ENCODE results near the gene SCYL2.
"Not testable (repeated sequence)": the region's sequence is repeated elsewhere in the genome, so short reads cannot be mapped to it uniquely, and the experiment has no call there.

Gene SCYL2

GRCh38 chr12:100326208-100326607, 59.2 kb downstream of the SCYL2 start:
- Mint-ChIP-seq H3K27ac (no peak overlapping the region), H3K4me1 (ENCODE audit: low read depth) (peaks cover 6% of the 10 kb centered on the region), H3K27me3 (ENCODE audit: low read depth) (no peaks in the 10 kb centered on the region), H3K4me3 (no peak overlapping the region), H3K9me3 (no peaks in the 10 kb centered on the region), H3K36me3 (ENCODE audit: low read depth) (peaks cover 24% of the 10 kb centered on the region)

GRCh38 chr12:100329800-100330199, 62.8 kb downstream of the SCYL2 start:
- peak overlapping the region; percentile 2 for H3K27ac Mint-ChIP-seq
- H3K36me3 Mint-ChIP-seq (ENCODE audit: low read depth) = peaks cover 29% of the 10 kb centered on the region
- H3K9me3 Mint-ChIP-seq = no peaks in the 10 kb centered on the region
- H3K27me3 Mint-ChIP-seq (ENCODE audit: low read depth) = no peaks in the 10 kb centered on the region
- H3K4me3 Mint-ChIP-seq = no peak overlapping the region
- peaks cover 6% of the 10 kb centered on the region for H3K4me1 Mint-ChIP-seq (ENCODE audit: low read depth)

- H3K36me3 Mint-ChIP-seq (ENCODE audit: low read depth) = peaks cover 40% of the 10 kb centered on the region
- no peak overlapping the region for H3K4me3 Mint-ChIP-seq
- no peak overlapping the region for H3K27ac Mint-ChIP-seq
- H3K27me3 Mint-ChIP-seq (ENCODE audit: low read depth) = no peaks in the 10 kb centered on the region
- peaks cover 6% of the 10 kb centered on the region for H3K4me1 Mint-ChIP-seq (ENCODE audit: low read depth)
- H3K9me3 Mint-ChIP-seq = no peaks in the 10 kb centered on the region
These were observed 64.9 kb downstream of the SCYL2 start for GRCh38 chr12:100331871-100332270.

- H3K4me3 Mint-ChIP-seq = no peak overlapping the region
- peaks cover 6% of the 10 kb centered on the region for H3K4me1 Mint-ChIP-seq (ENCODE audit: low read depth)
- H3K36me3 Mint-ChIP-seq (ENCODE audit: low read depth) = peaks cover 45% of the 10 kb centered on the region
- no peaks in the 10 kb centered on the region for H3K27me3 Mint-ChIP-seq (ENCODE audit: low read depth)
- no peak overlapping the region for H3K27ac Mint-ChIP-seq
- H3K9me3 Mint-ChIP-seq = no peaks in the 10 kb centered on the region
These were observed 65.9 kb downstream of the SCYL2 start for GRCh38 chr12:100332852-100333251.

GRCh38 chr12:100337299-100337698, 70.3 kb downstream of the SCYL2 start:
- Mint-ChIP-seq H3K27ac (no peak overlapping the region), H3K27me3 (ENCODE audit: low read depth) (no peaks in the 10 kb centered on the region), H3K4me1 (ENCODE audit: low read depth) (no peaks in the 10 kb centered on the region), H3K4me3 (no peak overlapping the region), H3K36me3 (ENCODE audit: low read depth) (peaks cover 35% of the 10 kb centered on the region), H3K9me3 (no peaks in the 10 kb centered on the region)

GRCh38 chr12:100337727-100338126, 70.8 kb downstream of the SCYL2 start:
- Mint-ChIP-seq H3K9me3 (no peaks in the 10 kb centered on the region), H3K4me3 (no peak overlapping the region), H3K4me1 (ENCODE audit: low read depth) (no peaks in the 10 kb centered on the region), H3K27ac (no peak overlapping the region), H3K27me3 (ENCODE audit: low read depth) (no peaks in the 10 kb centered on the region), H3K36me3 (ENCODE audit: low read depth) (peaks cover 38% of the 10 kb centered on the region)

- Mint-ChIP-seq H3K36me3 (ENCODE audit: low read depth) (peaks cover 31% of the 10 kb centered on the region), H3K9me3 (no peaks in the 10 kb centered on the region), H3K4me3 (no peak overlapping the region), H3K4me1 (ENCODE audit: low read depth) (no peaks in the 10 kb centered on the region), H3K27me3 (ENCODE audit: low read depth) (no peaks in the 10 kb centered on the region), H3K27ac (no peak overlapping the region)
These were observed 72.1 kb downstream of the SCYL2 start for GRCh38 chr12:100339071-100339470.

- H3K9me3 Mint-ChIP-seq; H3K4me3 Mint-ChIP-seq; H3K27ac Mint-ChIP-seq; H3K4me1 Mint-ChIP-seq (ENCODE audit: low read depth); H3K27me3 Mint-ChIP-seq (ENCODE audit: low read depth): not testable (repeated sequence)
- H3K36me3 Mint-ChIP-seq (ENCODE audit: low read depth) = peaks cover 14% of the 10 kb centered on the region
These were observed 75.9 kb downstream of the SCYL2 start for GRCh38 chr12:100342897-100343296.

- not testable (repeated sequence) for H3K27ac Mint-ChIP-seq; H3K4me1 Mint-ChIP-seq (ENCODE audit: low read depth); H3K9me3 Mint-ChIP-seq; H3K36me3 Mint-ChIP-seq (ENCODE audit: low read depth); H3K4me3 Mint-ChIP-seq; H3K27me3 Mint-ChIP-seq (ENCODE audit: low read depth)
These were observed 77.4 kb downstream of the SCYL2 start for GRCh38 chr12:100344351-100344750.

GRCh38 chr12:100345020-100345767, 78.2 kb downstream of the SCYL2 start:
- Mint-ChIP-seq H3K36me3 (ENCODE audit: low read depth) (peaks cover 4% of the 10 kb centered on the region), H3K4me1 (ENCODE audit: low read depth) (no peaks in the 10 kb centered on the region), H3K27ac (no peak overlapping the region), H3K27me3 (ENCODE audit: low read depth) (no peaks in the 10 kb centered on the region), H3K9me3 (no peaks in the 10 kb centered on the region), H3K4me3 (no peak overlapping the region)

- H3K27ac Mint-ChIP-seq = no peak overlapping the region
- H3K4me1 Mint-ChIP-seq (ENCODE audit: low read depth) = no peaks in the 10 kb centered on the region
- no peaks in the 10 kb centered on the region for H3K9me3 Mint-ChIP-seq
- H3K4me3 Mint-ChIP-seq = no peak overlapping the region
- peaks cover 8% of the 10 kb centered on the region for H3K27me3 Mint-ChIP-seq (ENCODE audit: low read depth)
- H3K36me3 Mint-ChIP-seq (ENCODE audit: low read depth) = peaks cover 4% of the 10 kb centered on the region
These were observed 79.7 kb downstream of the SCYL2 start for GRCh38 chr12:100346660-100347059.

- no peak overlapping the region for H3K27ac Mint-ChIP-seq
- no peaks in the 10 kb centered on the region for H3K9me3 Mint-ChIP-seq
- H3K4me3 Mint-ChIP-seq = no peak overlapping the region
- no peaks in the 10 kb centered on the region for H3K4me1 Mint-ChIP-seq (ENCODE audit: low read depth)
- H3K36me3 Mint-ChIP-seq (ENCODE audit: low read depth) = no peaks in the 10 kb centered on the region
- peaks cover 14% of the 10 kb centered on the region for H3K27me3 Mint-ChIP-seq (ENCODE audit: low read depth)
These were observed 81.9 kb downstream of the SCYL2 start for GRCh38 chr12:100348657-100349454.

GRCh38 chr12:100356644-100357223, 89.8 kb downstream of the SCYL2 start, which contains the start of gene SLC17A8:
TSS of gene SLC17A8 (plus strand) at chr12:100357074. CDS start at chr12:100357392, 318 bp downstream.
- H3K4me3 Mint-ChIP-seq = no peak within 1 kb of the TSS
- no peaks in the 10 kb centered on the region for H3K9me3 Mint-ChIP-seq
- no peak within 1 kb of the TSS for H3K27ac Mint-ChIP-seq
- no peaks in the 10 kb centered on the region for H3K36me3 Mint-ChIP-seq (ENCODE audit: low read depth)
- H3K27me3 Mint-ChIP-seq (ENCODE audit: low read depth) = peaks cover 39% of the 10 kb centered on the region
- no peaks in the 10 kb centered on the region for H3K4me1 Mint-ChIP-seq (ENCODE audit: low read depth)

- H3K27ac Mint-ChIP-seq = no peak overlapping the region
- H3K4me3 Mint-ChIP-seq = no peak overlapping the region
- no peaks in the 10 kb centered on the region for H3K36me3 Mint-ChIP-seq (ENCODE audit: low read depth)
- H3K9me3 Mint-ChIP-seq = no peaks in the 10 kb centered on the region
- H3K27me3 Mint-ChIP-seq (ENCODE audit: low read depth) = peaks cover 31% of the 10 kb centered on the region
- no peaks in the 10 kb centered on the region for H3K4me1 Mint-ChIP-seq (ENCODE audit: low read depth)
These were observed 92.3 kb downstream of the SCYL2 start for GRCh38 chr12:100359248-100359647.

- no peaks in the 10 kb centered on the region for H3K9me3 Mint-ChIP-seq
- H3K27ac Mint-ChIP-seq = no peak overlapping the region
- no peaks in the 10 kb centered on the region for H3K4me1 Mint-ChIP-seq (ENCODE audit: low read depth)
- no peaks in the 10 kb centered on the region for H3K36me3 Mint-ChIP-seq (ENCODE audit: low read depth)
- no peak overlapping the region for H3K4me3 Mint-ChIP-seq
- H3K27me3 Mint-ChIP-seq (ENCODE audit: low read depth) = peaks cover 25% of the 10 kb centered on the region
These were observed 92.8 kb downstream of the SCYL2 start for GRCh38 chr12:100359822-100360221.
